Right ventricle myocardium inferior (tissue), 1 donor: ENCODE data around the gene JADE3. TPM values are rescaled to one million over a fixed set of nuclear protein-coding genes. Genes with fewer than 3 reads are reported as not detected.

Source experiments
- ATAC-seq: fragments of 200-7000 bp; cut with Tn5 transposase; one replicate; pipeline ENCODE4 v1.9.1; 2020; ENCODE audit warnings: mild to moderate bottlenecking, moderate library complexity
- DNase-seq: peaks from one replicate; pipeline ENCODE4 v3.0.0; 2021; ENCODE audit errors: missing footprints
- intact Hi-C: fragments of 100-400 bp; cut with DNase I; formaldehyde crosslinking; loops from one replicate; pipeline ENCODE4 v1.11.0; 2022
- total RNA-seq: library from RNA; stranded (reverse); fragmentation: NEBNext Ultra II Directional; extraction: Animal tissue kit (Norgen Biotek cat#: 25700); gene quantifications from one replicate; pipeline ENCODE4 v1.2.1, GENCODE V29; 2021
- donor health status: DM: no; HTN: yes; CAD: no; lungs with severe emphysema.

JADE3 gene
- total RNA-seq, 1 donor from 2014 or later, result 9.0 TPM

DNA sequence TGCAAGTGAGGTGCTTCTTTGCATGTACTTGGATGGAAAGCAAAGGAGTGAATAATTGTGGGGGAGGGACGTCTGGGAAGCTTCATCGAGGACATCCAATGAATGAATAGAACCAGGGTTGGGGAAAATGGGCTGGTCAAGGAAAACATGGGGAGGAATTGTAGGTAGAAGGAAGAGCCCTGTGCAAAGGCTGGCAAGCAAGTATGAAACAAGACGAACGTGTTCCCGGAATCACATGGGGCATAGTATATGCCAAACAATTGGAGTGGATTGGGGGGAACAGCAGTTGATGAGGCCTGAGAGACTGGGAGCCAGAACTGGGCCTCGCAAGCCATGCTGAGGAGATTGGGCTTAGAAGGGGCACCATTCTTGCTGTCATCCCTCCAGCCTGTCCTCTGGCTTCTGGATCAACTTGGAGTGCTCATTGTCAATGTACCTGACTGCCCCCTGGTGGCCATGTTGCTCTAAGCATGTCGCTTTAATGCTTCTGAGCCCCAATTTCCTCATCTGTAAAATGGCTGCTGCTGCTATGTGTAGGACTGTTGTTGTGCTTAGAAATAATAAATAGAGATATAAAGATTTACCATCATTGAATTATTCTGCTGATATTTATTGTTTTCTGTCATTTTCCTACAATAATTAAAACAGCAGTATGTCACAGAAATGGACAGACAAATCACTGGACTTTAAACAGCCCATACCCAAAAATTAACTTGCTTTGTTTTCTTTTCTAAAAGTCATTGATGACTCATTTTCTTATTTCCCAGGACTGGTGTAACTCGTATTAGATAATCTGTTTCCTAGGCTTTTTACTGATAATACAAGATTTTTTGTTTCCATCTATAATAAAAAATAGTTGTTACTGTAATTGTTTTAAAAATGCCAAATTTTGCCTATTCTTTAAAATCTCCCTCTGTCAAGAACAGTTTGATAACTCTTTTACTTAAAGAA, 66.4 kb downstream of the JADE3 start:
- ATAC-seq (no peak), DNase-seq (peak; percentile 71)
- intact Hi-C loops, result loop anchor here (2.0 kb wide), 1 partner anchor 66 kb away; the partner anchor contains the start of gene JADE3

DNA sequence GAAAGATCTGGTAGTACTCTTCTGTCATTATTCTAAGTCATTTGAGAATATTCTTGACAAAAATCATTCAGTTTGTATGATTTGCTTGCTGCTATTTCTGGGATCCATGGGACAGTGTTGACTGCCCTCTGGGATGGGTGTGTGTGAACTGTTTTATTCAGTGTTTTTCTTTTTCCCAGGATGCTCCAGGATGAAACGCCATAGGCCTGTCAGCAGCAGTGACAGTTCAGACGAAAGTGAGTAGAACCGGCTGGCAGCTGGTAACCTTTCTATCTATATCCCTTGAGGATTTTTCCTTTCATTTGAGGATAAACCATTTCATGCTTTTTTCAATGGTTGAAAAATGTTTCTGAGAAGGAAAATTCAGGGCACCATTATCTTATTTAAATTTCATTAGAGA, 72.5 kb downstream of the JADE3 start:
- ATAC-seq (no peak), DNase-seq (no peak)
- intact Hi-C loops, result no loop called here

DNA sequence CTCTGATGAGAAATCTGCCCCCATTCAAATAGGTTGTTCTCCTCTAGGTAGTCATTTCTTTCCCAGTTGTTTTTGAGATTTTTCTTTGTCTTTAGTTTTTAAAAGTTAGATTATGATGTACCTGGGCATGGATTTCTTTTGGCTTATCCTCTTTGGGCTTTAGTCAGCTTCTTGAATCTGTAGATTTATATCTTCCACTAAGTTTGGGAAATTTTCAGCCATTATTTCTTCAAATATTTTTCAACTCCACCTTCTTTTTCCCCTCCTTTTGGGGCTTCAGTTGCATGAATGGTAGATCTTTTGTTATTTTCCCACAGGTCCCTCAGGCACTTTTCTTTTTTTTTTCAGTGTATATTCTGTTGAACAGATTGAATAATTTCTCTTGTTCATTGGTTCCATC, 77.3 kb downstream of the JADE3 start:
- ATAC-seq (no peak), DNase-seq (no peak)
- intact Hi-C loops, result no loop called here

DNA sequence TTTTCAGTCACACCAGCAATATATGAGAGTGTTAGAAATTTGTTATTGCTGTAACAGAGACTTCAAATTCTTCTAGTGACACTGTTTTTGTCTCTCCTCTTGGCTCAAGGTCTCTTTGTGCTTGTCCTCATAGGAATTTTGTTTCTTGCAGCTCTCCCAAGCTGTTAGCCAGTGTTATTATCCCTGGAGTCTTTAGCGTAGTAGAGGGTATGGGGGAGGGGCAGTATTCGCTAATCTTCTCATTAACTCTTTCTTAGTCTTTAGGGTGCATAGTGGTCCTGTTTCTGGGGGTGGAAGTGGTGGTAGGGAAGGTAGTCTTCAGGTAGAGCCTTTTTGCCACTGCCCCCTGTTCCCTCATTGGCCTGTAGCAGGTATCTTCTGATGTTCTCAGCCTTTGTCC, 79.4 kb downstream of the JADE3 start:
- DNase-seq (no peak), ATAC-seq (no peak)
- intact Hi-C loops, result no loop called here

DNA sequence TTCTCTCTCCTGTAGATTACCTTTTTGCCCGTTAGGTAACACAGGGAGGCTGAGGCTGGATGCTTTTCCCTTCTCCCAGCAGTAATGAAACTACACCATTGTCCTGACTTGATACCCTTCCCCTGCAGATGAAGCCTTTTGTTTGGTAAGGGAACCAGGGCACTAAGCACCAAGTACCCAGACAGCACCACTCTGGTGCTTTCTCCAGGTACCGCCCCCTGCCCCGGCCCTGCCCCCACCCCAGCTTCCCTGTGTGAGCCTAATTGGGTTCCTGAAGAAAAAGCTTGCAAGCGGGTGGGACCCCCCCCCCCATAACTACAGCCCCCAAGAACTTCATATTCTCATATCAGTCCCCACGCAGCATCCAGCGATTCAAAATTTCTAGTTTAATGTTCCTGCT, 79.8 kb downstream of the JADE3 start:
- intact Hi-C loops, result no loop called here
- DNase-seq (no peak), ATAC-seq (no peak)

DNA sequence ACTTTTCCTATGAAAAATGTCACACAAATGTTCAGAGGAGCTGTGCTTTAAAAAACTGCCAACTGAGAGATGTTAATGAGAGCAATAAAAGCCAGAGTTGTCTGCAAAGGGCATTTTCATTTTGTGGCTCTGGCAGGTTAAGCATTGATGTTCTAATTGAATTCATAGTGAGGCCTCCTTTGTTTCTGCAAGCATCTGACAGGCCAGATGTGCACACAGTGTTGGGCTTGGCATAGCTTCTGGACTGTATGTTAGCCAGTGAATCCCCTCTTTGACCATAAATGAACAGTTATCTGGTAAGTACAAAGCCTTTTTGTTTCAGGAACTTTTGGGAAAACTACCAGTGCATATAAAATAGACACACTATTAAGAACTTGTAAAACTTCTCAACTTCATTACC, 81.9 kb downstream of the JADE3 start:
- intact Hi-C loops, result no loop called here
- no peak for DNase-seq
- ATAC-seq, result no peak

DNA sequence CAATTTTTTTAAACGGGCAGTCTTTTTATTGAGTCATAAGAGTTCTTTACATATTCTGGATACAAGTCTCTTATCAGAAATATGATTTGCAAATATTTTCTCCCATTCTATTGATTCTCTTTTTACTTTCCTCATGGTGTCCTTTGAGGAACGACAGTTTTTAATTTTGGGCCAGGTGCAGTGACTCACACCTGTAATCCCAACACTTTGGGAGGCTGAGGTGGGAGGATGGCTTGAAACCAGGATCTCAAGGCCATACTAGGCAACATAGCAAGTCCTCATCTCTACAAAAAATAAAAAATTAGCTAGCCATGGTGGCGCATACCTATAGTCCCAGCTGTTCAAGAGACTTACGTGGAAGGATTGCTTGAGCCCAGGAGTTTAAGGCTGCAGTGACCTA, 99.9 kb downstream of the JADE3 start:
- ATAC-seq, result no peak
- intact Hi-C loops, result no loop called here
- DNase-seq, result no peak

DNA sequence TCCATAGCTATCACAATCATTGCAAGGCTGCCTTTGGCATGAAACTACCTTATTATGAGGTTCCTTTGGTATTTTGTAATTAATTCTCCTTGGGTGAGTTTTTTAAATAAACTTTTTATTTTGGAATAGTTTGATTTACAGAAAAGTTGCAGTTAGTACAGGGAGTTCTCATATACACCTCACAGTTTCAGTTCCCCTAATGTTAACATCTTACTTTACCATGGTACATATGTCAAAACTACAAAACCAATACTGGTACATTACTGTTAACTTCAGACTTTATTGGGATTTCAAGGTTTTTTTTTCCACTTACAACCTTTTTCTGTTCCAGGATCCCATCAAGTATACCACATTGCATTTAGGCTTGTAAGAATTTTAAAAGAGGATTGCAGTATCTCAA, 114.0 kb downstream of the JADE3 start:
- DNase-seq, result no peak
- ATAC-seq, result no peak
- intact Hi-C loops, result no loop called here

DNA sequence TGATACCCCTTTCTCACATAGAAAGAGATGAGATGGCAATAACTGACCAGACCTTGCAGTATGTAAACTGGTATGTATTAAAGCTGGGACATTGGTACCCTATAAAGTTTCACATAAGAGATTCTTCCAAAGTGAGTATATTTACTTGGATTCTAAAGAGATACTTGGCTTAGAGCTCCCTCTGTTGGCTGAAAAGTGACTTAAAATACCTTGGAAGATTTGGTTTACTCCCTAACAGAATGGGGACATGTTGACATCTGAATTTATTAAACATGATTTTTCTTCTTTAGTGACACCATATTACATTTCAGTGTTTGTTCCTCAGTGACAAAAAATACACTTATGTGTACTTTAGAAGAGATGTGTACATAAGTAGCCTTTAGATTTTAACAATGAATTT, 118.1 kb downstream of the JADE3 start:
- intact Hi-C loops, result loop anchor here (1.0 to 5.0 kb wide), 2 partner anchors 127 to 268 kb away; no protein-coding TSS in a partner anchor
- ATAC-seq, result no peak
- DNase-seq, result no peak

DNA sequence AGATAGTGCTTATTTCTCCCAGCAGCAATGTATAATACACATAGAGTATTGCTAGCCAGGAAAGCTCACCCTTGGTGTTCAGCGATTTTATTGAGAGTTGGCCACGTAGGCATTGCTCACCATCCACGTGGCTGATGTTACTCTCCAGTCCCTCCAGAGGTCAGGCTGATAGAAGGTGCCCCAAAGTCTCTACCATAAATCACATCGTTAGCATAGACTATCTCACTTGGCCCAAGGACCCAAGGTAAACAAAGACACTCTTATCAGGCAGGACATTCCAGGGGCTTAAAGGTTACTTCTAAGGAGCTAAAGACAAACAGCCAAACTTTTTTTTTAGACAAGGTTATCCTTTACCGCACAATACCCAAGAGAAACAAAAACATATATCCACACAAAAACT, 135.8 kb downstream of the JADE3 start:
- DNase-seq (no peak), ATAC-seq (no peak)
- intact Hi-C loops, result no loop called here

DNA sequence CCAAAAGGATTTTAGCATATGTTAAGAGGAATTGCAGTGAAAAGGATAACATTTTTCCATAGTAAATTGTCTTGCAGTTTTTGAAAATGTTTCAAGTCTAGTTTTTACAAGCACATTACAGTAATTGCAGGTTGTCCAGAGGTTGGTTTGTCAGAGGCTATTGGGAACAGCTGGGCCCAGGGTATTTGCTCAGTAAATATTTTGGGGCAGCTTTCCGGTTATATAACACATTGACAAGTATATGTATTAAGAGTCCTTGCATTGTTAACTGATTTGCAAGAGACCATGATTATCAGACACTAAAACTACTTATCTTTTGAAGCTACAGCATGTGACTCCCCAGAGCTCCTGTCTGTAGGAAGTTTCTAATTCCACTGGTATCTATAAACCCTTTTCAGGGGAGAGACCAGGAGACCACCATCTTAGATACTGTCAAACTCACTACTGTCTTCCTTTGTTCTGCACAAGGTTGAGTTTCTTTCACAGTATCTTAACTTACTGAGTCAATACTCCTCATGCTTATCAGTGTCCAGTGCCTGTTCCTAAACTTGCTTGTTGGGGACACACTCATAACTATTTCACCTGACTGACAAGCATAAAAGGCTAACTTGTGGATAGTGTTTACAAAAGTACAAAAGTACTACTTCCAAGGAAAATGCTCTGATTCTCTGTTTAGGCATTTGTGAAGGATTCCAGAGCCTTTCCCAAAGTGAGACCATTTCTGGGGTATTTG, 147.1 kb downstream of the JADE3 start:
- ATAC-seq (no peak), DNase-seq (no peak)
- intact Hi-C loops, result no loop called here

DNA sequence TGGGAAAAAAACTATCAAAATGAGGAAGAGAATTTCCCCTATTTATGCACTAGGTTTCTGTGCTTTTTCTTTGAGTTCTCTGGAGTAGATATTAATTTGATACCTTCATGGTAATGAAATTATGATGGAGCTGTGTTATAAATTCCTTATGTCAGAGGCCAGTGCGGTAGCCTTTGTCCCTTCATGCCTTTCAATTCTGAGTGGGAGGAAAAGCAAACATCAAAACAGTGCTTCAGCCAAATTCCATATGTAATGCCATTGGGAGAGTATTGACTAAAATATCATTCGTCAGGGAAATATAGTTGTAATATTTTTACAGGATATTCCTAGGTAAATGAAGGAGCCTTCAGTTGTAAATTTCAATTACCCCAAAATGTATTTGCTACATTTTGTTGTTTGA, 148.5 kb downstream of the JADE3 start:
- DNase-seq (no peak), ATAC-seq (no peak)
- intact Hi-C loops, result no loop called here

DNA sequence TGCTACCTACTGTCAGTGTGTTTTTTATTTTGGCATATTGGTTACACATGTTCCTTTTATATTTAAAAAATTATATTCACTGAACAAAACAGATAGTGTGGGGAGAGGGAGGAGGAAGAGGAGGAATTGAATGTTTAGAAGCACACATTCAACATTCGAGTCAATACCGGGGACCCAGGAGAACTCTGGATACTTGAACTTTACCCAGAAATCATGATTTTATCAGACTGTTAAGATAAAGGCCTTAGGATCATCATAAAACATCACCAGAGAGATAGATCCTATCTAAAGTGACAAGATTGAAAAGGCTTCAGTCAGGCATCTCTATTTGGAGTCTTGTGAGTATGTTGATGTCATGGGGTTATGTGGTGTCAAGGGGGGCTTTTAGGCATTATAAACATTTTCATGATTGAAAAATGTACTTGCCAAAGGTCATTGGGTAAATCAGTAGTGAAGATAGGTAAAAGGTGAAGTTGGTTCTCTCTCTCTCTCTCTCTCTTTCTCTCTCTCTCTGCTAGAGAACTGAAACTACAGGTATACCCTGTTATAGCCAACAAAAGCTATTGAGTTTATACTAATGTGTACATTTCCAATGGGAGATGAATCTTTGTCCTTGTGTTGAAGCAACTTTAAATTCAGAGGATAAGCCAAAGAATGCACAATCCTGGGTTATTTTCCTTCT, 149.2 kb downstream of the JADE3 start:
- ATAC-seq (no peak), DNase-seq (no peak)
- intact Hi-C loops, result no loop called here

DNA sequence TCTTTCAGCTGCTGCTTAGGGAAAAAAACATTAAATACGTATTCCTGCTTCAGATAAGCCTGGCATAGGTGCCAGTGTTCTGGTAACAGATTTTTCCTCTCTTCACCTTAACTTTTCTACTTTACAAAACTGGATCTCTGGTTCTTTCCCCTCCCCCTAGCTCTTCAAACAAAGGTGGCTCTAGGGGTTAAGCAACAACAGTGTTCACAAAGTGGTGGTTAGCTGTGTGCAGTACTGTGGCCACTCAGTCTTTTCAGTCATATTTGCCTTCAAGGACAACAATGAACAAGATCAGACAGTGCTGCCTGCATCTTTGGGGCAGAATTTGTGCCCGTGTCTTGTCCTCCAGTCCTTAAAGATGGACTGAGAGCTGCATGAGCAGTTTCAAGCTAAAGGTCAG, 151.0 kb downstream of the JADE3 start:
- intact Hi-C loops, result no loop called here
- DNase-seq, result no peak
- no peak for ATAC-seq

DNA sequence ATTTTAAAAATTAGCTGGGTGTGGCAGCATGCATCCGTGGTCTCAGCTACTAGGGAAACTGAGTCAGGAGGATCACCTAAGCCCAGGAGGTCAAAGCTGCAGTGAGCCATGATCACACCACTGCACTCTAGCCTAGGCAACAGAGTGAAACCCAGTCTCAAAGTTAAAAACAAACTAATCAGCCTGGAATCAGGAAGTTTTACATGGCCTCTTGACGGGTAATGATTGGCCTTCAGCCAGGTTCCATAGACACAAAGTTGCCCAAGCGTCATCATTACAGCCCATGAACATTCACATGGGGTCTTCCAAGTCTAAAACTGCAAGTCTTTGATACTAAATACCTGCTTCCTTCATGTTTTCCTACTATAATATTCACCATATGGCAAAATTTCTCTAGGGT, 156.0 kb downstream of the JADE3 start:
- intact Hi-C loops, result no loop called here
- ATAC-seq (no peak), DNase-seq (no peak)

DNA sequence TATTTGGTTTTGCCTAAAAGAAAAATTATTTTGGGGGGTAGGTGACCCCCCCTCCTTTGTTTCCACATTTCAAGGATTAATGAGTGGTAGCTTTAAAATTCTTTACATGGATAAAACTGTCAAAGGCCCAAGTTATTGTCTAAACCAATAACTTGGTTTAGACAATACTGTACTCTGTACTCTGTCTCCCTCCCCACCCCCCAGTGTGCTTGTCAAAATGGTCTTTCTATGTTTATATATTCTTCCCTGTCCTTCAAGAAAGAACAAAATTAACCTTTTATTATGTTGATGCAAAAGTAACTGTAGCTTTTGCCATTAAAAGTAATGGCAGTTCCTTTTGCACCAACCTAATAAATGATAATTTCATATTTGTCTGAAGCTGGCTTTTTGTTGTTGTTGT, 156.5 kb downstream of the JADE3 start:
- intact Hi-C loops, result no loop called here
- no peak for DNase-seq
- no peak for ATAC-seq

DNA sequence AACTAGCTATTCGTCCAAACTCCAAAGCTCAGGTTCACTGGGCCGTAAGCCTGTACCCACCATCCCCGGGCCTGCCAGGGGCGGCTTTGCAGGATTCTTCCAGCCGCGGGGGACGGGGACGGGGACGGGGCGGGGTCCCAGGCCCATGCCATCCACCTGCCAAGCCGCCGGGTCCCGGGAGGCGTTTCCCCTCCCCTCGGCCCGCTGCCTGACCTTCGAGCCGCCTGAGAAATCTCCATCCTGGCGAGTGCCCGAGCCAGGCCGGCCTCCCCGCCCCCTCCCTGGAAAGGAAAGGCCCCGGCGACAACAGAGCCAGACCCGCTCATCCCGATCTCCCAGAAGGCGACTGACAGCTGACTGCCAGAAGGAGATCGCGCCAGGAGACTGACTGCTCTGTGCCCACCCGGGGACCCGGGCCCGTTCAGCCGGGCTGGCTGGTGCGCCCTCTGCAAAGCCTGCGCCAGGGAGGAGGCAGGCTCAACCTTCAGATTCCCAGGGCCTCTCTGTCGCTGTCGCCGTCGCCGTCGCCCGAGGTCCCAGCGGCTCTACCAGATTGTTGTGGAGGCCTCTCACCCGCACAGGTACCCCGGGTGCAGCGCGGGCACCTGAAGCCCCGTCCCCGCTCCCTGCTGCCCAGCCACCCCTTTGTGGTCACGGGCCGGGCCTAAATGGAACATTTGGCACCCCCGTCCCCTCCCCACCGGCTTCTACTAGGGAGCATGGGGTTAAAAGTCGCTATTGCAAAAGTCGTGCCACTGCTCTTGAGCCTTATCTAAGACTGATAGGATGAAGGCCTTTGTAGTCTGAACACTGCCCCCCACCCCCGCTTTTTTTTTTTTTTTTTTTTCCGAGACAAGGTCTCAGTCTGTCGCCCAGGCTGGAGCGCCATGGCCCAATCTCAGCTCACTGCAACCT, 166.2 kb downstream of the JADE3 start, which contains the start of gene RGN:
Gene RGN, plus strand, starts transcription at position 315 of the 915 bp plus-strand sequence. CDS start 2,702 bp downstream, outside the sequence.
- ATAC-seq, result peak; percentile 67
- no peak for DNase-seq
- intact Hi-C loops, result no loop called here

DNA sequence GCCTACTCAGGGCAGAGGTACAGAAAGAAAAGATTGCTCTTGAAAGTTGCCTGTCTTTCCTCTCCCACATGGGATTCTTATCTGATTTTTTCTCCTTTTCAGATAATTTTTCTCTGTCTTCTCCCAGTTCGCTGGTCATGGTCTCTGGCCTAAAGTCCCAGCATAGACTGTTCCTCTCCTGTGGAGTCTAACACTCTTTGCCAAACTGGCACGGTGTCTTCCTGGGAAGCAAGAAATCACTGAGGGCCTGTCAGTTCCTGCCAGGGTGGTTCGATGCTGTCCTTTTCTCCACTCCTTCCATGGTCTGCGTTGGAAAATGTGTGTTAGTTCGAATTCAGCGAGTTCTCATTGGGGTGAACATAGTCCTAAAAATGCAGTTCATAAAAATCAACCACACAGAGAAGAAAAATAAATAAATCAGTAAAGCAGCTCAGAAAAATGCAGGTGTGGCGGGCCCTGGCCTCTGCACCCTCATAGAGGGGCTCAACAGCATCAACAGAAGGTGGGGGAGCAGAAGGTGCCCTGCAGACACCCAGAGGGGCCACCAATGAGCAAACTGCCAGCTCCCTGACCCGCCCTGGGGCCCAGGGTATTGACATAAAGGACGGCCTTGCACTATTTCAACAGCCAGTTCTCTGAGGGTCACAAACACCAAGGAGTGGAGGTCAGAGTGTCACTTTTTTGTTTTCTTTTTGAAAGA, 168.1 kb downstream of the JADE3 start:
- no peak for DNase-seq
- intact Hi-C loops, result no loop called here
- ATAC-seq, result no peak
